ENCODE data around the gene PRUNE1.

- TF ChIP-seq POLR2AphosphoS5 (IDR thresholded peaks at IDR 0.05) (peak; percentile 35 to 76 (median 69)), POLR2A (IDR thresholded peaks at IDR 0.05) (no peak)
- TF ChIP-seq, protein P1, sequence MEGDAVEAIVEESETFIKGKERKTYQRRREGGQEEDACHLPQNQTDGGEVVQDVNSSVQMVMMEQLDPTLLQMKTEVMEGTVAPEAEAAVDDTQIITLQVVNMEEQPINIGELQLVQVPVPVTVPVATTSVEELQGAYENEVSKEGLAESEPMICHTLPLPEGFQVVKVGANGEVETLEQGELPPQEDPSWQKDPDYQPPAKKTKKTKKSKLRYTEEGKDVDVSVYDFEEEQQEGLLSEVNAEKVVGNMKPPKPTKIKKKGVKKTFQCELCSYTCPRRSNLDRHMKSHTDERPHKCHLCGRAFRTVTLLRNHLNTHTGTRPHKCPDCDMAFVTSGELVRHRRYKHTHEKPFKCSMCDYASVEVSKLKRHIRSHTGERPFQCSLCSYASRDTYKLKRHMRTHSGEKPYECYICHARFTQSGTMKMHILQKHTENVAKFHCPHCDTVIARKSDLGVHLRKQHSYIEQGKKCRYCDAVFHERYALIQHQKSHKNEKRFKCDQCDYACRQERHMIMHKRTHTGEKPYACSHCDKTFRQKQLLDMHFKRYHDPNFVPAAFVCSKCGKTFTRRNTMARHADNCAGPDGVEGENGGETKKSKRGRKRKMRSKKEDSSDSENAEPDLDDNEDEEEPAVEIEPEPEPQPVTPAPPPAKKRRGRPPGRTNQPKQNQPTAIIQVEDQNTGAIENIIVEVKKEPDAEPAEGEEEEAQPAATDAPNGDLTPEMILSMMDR (IDR thresholded peaks at IDR 0.05), result peak; percentile 48 to 64 (median 58)
These were observed 1.8 kb upstream of the PRUNE1 start, which contains the start of gene MINDY1 for GRCh38 chr1:151006327-151007052.
